CD4-positive, alpha-beta T cell (primary cell): ENCODE results near the gene GINS3. TPM values are rescaled to one million over a fixed set of nuclear protein-coding genes. Genes with fewer than 3 reads are reported as not detected.

Source experiments
- ATAC-seq: fragments of 200-7000 bp; cut with Tn5 transposase; one replicate; pipeline ENCODE4 v1.10.0; 2022; ENCODE audit warnings: mild to moderate bottlenecking; ENCODE audit not compliant: poor library complexity
- CTCF ChIA-PET: fragments of 350-600 bp; sonication (Branson Sonifier 250); formaldehyde crosslinking; loops from one replicate; lab custom pipeline; 2021; ENCODE audit warnings: antibody characterized with exemption, inconsistent platforms; lab: Charles Lee
- POLR2A ChIA-PET: fragments of 350-600 bp; sonication (Branson Sonifier 250); formaldehyde crosslinking; loops from one replicate; lab custom pipeline; 2021; ENCODE audit warnings: antibody characterized with exemption, inconsistent platforms; lab: Charles Lee
- DNase-seq, 14 experiments: peaks; one replicate each; pipeline ENCODE4 v3.0.0-alpha.2; 2013 to 2020; ENCODE audit warnings: mixed read lengths in 2 of 14
- H3K27ac ChIP-seq, 2 donors: one replicate each; pipeline versions ENCODE4 v1.5.1 to v1.7.0; 2013; ENCODE audit warnings: low read length in 2 of 2, low read depth in 1 of 2, mild to moderate bottlenecking in 1 of 2
- H3K27me3 ChIP-seq, 2 experiments: 1 replicate in 1 of 2; 2 replicates in 1 of 2; pipeline versions ENCODE4 v1.6.1 to v1.7.0; 2013; ENCODE audit warnings: low read length in 2 of 2, control low read depth in 1 of 2, mild to moderate bottlenecking in 1 of 2, moderate library complexity in 1 of 2; ENCODE audit not compliant: insufficient read depth in 2 of 2, control insufficient read depth in 1 of 2
- H3K36me3 ChIP-seq: one replicate; pipeline ENCODE4 v1.6.1; 2013; ENCODE audit warnings: low read length, control low read depth; ENCODE audit not compliant: insufficient read depth
- H3K4me1 ChIP-seq: one replicate; pipeline ENCODE4 v1.6.1; 2013; ENCODE audit warnings: low read length, control low read depth; ENCODE audit not compliant: insufficient read depth
- H3K4me3 ChIP-seq: one replicate; pipeline ENCODE4 v1.5.1; 2013; ENCODE audit warnings: mild to moderate bottlenecking, low read length, moderate library complexity
- H3K9me3 ChIP-seq, 2 experiments: 1 replicate in 1 of 2; 2 replicates in 1 of 2; pipeline versions ENCODE4 v1.6.1 to v1.7.0; 2013; ENCODE audit warnings: low read length in 2 of 2, mild to moderate bottlenecking in 2 of 2, control low read depth in 1 of 2, moderate library complexity in 1 of 2; ENCODE audit not compliant: control insufficient read depth in 1 of 2, insufficient read depth in 1 of 2
- H3K27ac Mint-ChIP-seq: one replicate; pipeline ENCODE4 v1.8.0; 2020; ENCODE audit warnings: mixed read lengths
- H3K27me3 Mint-ChIP-seq: one replicate; pipeline ENCODE4 v1.8.0; 2021; ENCODE audit warnings: mixed read lengths
- H3K36me3 Mint-ChIP-seq: one replicate; pipeline ENCODE4 v1.8.0; 2021; ENCODE audit warnings: low read depth, mixed read lengths
- H3K4me1 Mint-ChIP-seq: one replicate; pipeline ENCODE4 v1.8.0; 2021; ENCODE audit warnings: low read depth, mixed read lengths
- H3K4me3 Mint-ChIP-seq: one replicate; pipeline ENCODE4 v1.8.0; 2020; ENCODE audit warnings: mild to moderate bottlenecking, mixed read lengths
- H3K9me3 Mint-ChIP-seq: one replicate; pipeline ENCODE4 v1.8.0; 2020; ENCODE audit warnings: mixed read lengths
- intact Hi-C, 2 experiments: fragments of 100-400 bp; cut with DNase I in 1 of 2; cut with micrococcal nuclease in 1 of 2; formaldehyde crosslinking; loops; one replicate each; pipeline versions ENCODE4 v1.15.1 to v1.9.0; 2023 to 2025; cut with DNase I, micrococcal nuclease
- total RNA-seq, 174 experiments: library from RNA in 2 of 174; stranded (reverse) in 2 of 174; gene quantifications; one replicate each; pipeline ENCODE4 v1.2.3 and lab custom pipeline; 2021 to 2026
- TF ChIP-seq, protein P1 (sequence below): fragments of 200-600 bp; IDR thresholded peaks from one replicate; pipeline ENCODE4 v1.8.0; 2022; ENCODE audit warnings: antibody characterized with exemption, mild to moderate bottlenecking

The GINS3 gene
- total RNA-seq, 2 experiments from 2014 or later: 0.27 to 0.36 TPM

- TF ChIP-seq, protein P1, sequence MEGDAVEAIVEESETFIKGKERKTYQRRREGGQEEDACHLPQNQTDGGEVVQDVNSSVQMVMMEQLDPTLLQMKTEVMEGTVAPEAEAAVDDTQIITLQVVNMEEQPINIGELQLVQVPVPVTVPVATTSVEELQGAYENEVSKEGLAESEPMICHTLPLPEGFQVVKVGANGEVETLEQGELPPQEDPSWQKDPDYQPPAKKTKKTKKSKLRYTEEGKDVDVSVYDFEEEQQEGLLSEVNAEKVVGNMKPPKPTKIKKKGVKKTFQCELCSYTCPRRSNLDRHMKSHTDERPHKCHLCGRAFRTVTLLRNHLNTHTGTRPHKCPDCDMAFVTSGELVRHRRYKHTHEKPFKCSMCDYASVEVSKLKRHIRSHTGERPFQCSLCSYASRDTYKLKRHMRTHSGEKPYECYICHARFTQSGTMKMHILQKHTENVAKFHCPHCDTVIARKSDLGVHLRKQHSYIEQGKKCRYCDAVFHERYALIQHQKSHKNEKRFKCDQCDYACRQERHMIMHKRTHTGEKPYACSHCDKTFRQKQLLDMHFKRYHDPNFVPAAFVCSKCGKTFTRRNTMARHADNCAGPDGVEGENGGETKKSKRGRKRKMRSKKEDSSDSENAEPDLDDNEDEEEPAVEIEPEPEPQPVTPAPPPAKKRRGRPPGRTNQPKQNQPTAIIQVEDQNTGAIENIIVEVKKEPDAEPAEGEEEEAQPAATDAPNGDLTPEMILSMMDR: no peak
- no peaks in the 10 kb centered on the region for H3K4me1 ChIP-seq
- Mint-ChIP-seq H3K9me3 (no peaks in the 10 kb centered on the region), H3K4me1 (no peaks in the 10 kb centered on the region), H3K27me3 (peaks cover 42% of the 10 kb centered on the region), H3K4me3 (no peak overlapping the region), H3K27ac (no peak overlapping the region), H3K36me3 (no peaks in the 10 kb centered on the region)
- H3K27ac ChIP-seq: no peak overlapping the region
- peaks cover 13 to 15% of the 10 kb centered on the region in 2 experiments for H3K27me3 ChIP-seq
- ATAC-seq (no peak), DNase-seq (no peak)
- ChIA-PET POLR2A (no interaction called here), CTCF (no interaction called here)
- intact Hi-C loops: loop anchor here in 1 of 2 experiments (5.0 kb wide), 1 partner anchor 47 kb away; no protein-coding TSS in a partner anchor
- no peaks in the 10 kb centered on the region for H3K36me3 ChIP-seq
- peaks cover 8 to 9% of the 10 kb centered on the region in 2 experiments for H3K9me3 ChIP-seq
- H3K4me3 ChIP-seq: no peak overlapping the region
Measured at GRCh38 chr16:58365623-58366022, 26.6 kb upstream of the GINS3 start.

DNA sequence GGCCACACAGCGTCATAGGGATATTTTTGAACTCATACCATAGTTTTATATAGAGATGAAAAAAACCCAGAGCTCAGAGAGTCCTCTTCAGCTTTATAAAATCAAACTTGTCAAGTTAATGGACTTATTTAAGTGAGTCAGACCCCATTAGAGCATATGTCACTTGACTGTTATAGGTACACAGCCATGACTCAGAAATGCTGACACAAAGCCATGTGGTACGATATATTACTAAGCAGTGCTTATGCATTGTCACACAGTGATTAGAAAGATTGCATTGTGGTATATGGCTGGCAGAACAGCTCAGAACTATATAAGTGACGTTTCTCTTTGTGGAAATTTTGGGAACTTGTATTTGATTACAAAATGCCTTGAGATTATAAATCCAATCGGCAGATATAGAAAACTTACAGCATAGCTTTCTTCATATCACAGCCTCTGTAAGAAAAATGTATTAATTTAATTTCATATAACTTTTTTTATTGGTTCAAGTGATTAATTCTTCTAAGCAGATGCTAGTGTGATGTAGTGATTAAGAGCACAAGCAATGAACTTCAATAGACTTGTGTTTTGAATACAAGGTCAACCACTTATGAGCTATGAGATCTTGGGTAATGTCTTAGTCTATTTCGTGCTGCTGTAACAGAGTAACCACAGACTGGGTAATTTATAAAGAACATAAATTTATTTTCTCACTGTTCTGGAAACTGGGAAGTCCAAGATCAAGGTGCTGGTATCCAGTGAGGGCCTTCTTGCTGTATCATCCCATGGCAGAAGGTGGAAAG is 25.8 kb upstream of the GINS3 start:
- H3K4me1 Mint-ChIP-seq: no peaks in the 10 kb centered on the region
- peaks cover under 1% of the 10 kb centered on the region for H3K9me3 Mint-ChIP-seq
- intact Hi-C loops: loop anchor here in 1 of 2 experiments (5.0 kb wide), 1 partner anchor 46 kb away; no protein-coding TSS in a partner anchor
- ATAC-seq (no peak), DNase-seq (no peak)
- H3K4me3 ChIP-seq: no peak overlapping the region
- TF ChIP-seq, protein P1: no peak
- POLR2A ChIA-PET: no interaction called here
- H3K36me3 Mint-ChIP-seq: no peaks in the 10 kb centered on the region
- peaks cover 1 to 2% of the 10 kb centered on the region in 2 experiments for H3K9me3 ChIP-seq
- no peaks in the 10 kb centered on the region for H3K4me1 ChIP-seq
- no peak overlapping the region for H3K4me3 Mint-ChIP-seq
- CTCF ChIA-PET: no interaction called here
- peaks cover 15 to 17% of the 10 kb centered on the region in 2 experiments for H3K27me3 ChIP-seq
- no peak overlapping the region for H3K27ac Mint-ChIP-seq
- H3K36me3 ChIP-seq: no peaks in the 10 kb centered on the region
- peaks cover 43% of the 10 kb centered on the region for H3K27me3 Mint-ChIP-seq
- H3K27ac ChIP-seq: no peak overlapping the region

DNA sequence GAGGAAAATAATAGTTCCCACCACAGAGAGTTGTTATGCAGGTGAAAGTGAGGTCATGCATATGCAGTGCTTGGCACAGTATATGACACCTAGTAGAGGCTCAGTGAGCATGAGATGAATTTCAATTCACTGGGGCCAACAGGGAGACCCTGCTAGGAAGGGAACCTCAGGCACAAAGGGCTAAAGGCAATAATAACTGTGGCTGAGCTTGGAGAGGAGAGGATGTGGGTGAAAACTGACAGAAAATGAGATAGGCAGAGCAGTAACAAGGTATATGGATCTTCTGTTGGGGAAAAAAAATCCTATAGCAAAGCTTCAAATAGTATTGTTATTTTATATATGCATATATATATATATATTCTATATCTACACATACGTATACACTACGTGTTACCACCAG is 25.0 kb upstream of the GINS3 start:
- Histone ChIP-seq H3K36me3 (no peaks in the 10 kb centered on the region), H3K27ac (no peak overlapping the region), H3K4me3 (no peak overlapping the region), H3K9me3 (peaks cover 0 to 5% of the 10 kb centered on the region in 2 experiments), H3K27me3 (peaks cover 15 to 19% of the 10 kb centered on the region in 2 experiments), H3K4me1 (no peaks in the 10 kb centered on the region)
- no peak overlapping the region for H3K27ac Mint-ChIP-seq
- H3K36me3 Mint-ChIP-seq: no peaks in the 10 kb centered on the region
- H3K9me3 Mint-ChIP-seq: peaks cover 4% of the 10 kb centered on the region
- no peak for ATAC-seq
- TF ChIP-seq, protein P1: no peak
- ChIA-PET POLR2A (no interaction called here), CTCF (no interaction called here)
- intact Hi-C loops: loop anchor here in 1 of 2 experiments (5.0 kb wide), 1 partner anchor 45 kb away; no protein-coding TSS in a partner anchor
- H3K27me3 Mint-ChIP-seq: peaks cover 51% of the 10 kb centered on the region
- H3K4me1 Mint-ChIP-seq: no peaks in the 10 kb centered on the region
- H3K4me3 Mint-ChIP-seq: no peak overlapping the region
- no peak for DNase-seq
